ENCODE measurements around the gene SPDYE5. TPM values are rescaled to one million over a fixed set of nuclear protein-coding genes. Genes with fewer than 3 reads are reported as not detected.
"Not testable (repeated sequence)": the region's sequence is repeated elsewhere in the genome, so short reads cannot be mapped to it uniquely, and the experiment has no call there.

Gene SPDYE5, protein sequence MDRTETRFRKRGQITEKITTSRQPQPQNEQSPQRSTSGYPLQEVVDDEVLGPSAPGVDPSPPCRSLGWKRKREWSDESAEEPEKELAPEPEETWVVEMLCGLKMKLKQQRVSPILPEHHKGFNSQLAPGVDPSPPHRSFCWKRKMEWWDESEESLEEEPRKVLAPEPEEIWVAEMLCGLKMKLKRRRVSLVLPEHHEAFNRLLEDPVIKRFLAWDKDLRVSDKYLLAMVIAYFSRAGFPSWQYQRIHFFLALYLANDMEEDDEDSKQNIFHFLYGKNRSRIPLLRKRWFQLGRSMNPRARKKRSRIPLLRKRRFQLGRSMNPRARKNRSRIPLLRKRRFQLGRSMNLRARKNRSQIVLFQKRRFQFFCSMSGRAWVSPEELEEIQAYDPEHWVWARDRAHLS
- not detected for total RNA-seq

DNA sequence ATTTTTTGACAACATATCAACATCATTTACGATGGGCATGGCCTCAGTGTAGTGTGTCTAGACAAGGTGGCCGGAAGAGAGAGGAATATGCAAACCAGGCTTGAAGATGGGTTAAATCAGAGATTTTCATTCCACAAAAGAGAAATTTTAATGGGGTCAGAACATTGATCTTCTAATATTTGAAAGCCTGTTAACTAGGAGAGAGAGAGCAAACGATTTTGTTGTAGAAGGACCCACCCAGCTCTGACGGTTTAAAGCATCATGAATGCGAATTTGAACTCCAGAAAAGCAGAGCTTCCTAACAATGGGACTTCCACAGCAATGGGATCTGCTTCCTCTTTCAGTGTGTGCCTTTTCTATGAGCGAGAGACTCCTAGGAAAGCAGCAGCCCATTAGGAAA, at the start of gene SPDYE5:
SPDYE5 (plus strand) TSS at position 301 of the 400 bp plus-strand sequence. CDS start 1,728 bp downstream, outside the sequence.
- ATAC-seq; DNase-seq (ENCODE audit: low spot score): not testable (repeated sequence)

DNA sequence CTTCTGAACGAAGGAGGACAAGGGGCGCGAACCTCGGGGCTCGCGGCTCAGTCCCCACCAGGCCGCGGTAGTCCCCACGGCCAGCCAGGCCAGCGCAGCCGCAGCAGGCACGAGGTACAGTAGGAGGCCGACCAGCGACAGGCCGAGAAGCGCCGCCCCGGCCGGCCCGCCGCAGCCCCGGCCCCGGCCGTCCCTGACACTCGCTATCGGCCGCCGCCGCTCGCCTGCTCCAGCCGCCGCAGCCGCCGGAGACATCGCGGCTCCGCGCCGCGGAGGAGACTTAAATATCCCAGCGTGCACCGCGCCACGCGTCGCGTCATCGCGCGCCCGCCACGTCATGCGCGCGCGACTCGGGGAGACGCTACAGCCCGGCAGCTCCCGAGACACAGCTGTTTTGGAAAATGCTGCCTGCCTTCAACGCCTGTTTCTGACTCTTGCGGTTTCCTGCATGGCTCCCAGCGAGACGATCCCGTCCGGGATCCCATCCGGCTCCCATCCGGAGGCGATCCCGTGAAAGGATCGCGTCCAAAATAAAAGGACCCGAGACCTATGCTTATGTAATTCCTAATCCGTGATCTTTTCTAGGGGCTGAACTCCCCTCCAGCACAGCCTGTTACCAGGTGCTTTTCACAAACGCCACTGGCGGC, 49.5 kb upstream of the SPDYE5 start:
- ATAC-seq: peak; percentile 96
- DNase-seq (ENCODE audit: low spot score): not testable (repeated sequence)

GRCh38 chr7:75449946-75450345, 42.2 kb upstream of the SPDYE5 start:
- not testable (repeated sequence) for ATAC-seq; DNase-seq (ENCODE audit: low spot score)

GRCh38 chr7:75452494-75452955, 39.6 kb upstream of the SPDYE5 start:
- not testable (repeated sequence) for DNase-seq (ENCODE audit: low spot score)
- ATAC-seq: peak; percentile 96

DNA sequence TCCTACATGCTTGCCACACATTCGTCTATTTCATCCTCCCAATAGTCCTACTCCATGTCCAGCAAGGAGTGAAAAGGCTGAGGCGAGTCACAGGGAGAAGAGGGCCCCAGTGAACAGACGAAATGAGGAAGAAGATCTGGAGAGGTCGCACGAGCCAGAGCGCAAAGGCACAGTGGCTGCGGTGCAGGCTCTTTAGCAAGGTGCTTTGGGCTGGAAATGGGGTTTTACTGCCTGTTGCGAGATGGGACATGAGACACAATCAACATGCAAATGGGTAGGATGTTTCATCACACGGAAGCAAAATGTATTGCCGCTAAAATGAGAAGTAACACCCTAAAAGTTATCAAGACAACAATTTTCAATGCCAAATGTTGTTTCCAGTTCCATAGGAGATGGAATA, 35.7 kb upstream of the SPDYE5 start:
- ATAC-seq; DNase-seq (ENCODE audit: low spot score): not testable (repeated sequence)

DNA sequence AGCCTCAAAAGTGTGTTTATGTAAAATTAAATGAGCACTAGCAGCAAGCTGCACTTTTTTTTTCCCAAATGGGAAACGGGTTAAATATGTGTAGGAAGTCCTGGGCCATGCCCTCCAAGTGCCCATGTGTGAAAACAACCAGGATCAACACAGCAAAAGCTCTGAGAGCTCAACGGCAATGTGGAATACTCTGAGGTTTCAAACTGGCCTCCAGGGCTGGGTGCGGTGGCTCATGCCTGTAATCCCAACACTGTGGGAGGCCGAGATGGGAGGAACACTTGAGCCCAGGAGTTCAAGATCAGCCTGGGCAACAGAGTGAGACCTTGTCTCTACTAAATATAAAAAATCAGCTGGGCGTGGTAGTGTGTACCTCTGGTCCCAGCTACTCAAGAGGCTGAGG, 34.1 kb upstream of the SPDYE5 start:
- ATAC-seq; DNase-seq (ENCODE audit: low spot score): not testable (repeated sequence)

GRCh38 chr7:75460541-75460940, 31.6 kb upstream of the SPDYE5 start:
- not testable (repeated sequence) for DNase-seq (ENCODE audit: low spot score); ATAC-seq

DNA sequence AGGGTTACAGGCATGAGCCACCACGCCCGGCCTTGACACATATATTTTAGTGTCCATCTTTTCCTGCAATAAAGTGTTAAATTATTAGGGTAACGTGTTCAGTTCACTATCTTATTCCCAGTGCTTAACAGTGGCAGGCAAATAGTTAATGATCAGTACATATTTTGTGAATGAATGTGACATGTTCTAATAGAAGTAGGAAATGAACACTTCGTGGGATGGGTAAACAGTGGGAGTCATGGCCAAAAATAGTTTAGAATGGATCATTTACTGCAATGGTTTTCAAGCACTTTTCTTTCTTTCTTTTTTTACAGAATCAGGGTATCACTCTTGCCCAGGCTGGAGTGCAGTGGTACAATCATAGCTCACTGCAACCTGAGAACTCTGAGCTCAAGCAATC, 22.0 kb upstream of the SPDYE5 start:
- ATAC-seq; DNase-seq (ENCODE audit: low spot score): not testable (repeated sequence)

DNA sequence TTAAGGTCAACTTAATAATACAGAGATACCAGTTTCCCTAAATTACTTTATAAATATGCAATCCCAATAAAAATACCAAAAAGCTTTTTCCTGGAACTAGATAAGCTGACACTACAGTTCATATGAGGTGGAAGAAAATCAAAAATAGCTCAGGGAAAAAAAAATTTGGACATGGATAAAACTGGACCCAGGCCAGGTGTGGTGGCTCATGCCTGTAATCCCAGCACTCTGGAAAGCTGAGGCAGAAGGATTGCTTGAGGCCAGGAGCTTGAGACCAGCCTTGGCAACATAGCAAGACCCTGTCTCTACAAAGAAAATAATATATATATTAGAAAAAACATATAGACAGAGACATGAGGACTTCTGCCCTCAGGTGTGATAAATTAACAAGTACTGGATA, 14.7 kb upstream of the SPDYE5 start:
- ATAC-seq; DNase-seq (ENCODE audit: low spot score): not testable (repeated sequence)

DNA sequence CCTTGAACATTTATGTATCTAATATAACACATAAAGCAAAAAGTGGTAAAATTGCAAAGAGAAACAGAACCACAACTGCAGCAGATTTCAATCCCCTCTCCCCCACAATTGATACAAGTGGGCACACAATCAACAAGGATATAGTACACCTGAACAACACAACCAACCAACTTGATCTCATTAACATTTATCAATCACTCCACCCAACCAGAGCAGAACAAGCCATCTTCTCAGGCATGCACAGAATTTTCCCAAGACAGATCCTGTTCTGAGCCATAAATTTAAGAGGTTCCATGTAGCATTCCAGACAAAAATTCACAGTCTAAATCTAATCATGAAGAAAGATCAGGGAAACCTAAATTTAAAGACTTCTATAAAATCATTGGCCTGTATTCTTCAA, 11.8 kb upstream of the SPDYE5 start:
- not testable (repeated sequence) for DNase-seq (ENCODE audit: low spot score); ATAC-seq

GRCh38 chr7:75485355-75485978, 6.7 kb upstream of the SPDYE5 start:
- peak; percentile 9 for ATAC-seq
- not testable (repeated sequence) for DNase-seq (ENCODE audit: low spot score)

DNA sequence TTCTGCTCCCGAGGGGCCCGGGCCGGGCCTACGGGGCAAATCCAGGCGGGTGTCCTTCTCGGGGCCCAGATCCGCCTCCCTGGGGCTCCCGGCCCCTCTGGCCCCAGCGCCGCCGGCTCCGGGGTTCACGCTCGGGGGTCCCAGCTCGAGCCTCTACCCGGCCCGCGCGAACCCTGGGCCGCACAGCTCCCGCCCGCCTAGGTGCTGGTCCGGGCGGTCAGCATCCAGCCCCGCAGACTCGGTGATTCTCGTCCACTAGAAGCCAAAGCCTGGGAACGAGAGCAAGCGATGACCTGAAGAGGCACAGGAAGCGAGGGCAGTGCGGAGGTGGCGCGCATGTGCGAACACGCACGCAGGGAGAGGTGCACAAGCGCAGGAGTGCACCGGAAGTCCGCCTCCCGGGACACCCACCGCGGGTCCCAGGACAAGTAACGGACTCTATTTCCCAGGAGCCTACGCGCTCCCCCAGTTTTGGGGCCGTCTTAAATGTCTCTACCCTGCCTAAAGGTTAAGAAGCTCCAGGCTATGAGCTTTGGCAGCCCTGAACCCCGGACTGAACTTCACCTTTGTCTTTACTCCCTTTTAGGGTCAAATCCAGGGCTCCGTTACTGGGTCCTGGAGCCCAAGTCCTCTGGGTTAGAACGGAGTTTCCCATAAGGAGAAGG, 6.0 kb upstream of the SPDYE5 start, which contains the start of gene POM121C:
POM121C (minus strand) TSS at position 321 of the 665 bp plus-strand sequence. CDS start 44,803 bp downstream, outside the sequence.
- DNase-seq (ENCODE audit: low spot score) (peak; percentile 98), ATAC-seq (peak; percentile 100)

DNA sequence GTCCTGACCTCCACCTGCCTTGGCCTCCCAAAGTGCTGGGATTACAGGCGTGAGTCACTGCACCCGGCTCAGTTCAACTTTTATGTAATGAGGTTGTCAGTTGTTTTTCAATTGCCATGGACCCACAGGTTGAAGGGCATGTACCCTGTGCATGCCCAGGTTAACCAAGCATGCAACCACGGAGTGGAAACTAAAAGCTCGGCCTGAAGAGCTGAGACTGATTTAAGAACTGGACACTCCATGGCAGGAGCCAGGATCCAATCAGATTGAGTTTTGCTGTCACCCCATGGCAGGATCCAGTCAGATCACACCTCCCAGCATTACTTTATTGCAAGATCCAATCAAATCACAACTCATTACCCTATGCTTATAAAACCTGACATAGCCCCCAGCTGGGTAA, 16.9 kb downstream of the SPDYE5 start:
- ATAC-seq: peak; percentile 74
- not testable (repeated sequence) for DNase-seq (ENCODE audit: low spot score)

DNA sequence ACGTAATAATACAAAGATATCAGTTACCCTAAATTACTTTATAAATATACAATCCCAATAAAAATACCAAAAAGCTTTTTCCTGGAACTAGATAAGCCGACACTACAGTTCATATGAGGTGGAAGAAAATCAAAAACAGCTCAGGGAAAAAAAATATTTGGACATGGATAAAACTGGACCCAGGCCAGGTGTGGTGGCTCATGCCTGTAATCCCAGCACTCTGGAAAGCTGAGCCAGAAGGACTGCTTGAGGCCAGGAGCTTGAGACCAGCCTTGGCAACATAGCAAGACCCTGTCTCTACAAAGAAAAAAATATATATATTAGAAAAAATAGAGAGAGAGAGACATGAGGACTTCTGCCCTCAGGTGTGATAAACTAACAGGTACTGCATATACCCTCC, 26.7 kb downstream of the SPDYE5 start:
- ATAC-seq; DNase-seq (ENCODE audit: low spot score): not testable (repeated sequence)

DNA sequence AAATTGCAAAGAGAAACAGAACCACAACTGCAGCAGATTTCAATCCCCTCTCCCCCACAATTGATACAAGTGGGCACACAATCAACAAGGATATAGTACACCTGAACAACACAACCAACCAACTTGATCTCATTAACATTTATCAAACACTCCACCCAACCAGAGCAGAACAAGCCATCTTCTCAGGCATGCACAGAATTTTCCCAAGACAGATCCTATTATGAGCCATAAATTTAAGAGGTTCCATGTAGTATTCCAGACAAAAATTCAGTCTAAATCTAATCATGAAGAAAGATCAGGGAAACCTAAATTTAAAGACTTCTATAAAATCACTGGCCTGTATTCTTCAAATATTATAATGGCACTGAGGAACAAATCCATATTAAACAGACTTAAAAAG, 29.6 kb downstream of the SPDYE5 start:
- not testable (repeated sequence) for DNase-seq (ENCODE audit: low spot score); ATAC-seq

DNA sequence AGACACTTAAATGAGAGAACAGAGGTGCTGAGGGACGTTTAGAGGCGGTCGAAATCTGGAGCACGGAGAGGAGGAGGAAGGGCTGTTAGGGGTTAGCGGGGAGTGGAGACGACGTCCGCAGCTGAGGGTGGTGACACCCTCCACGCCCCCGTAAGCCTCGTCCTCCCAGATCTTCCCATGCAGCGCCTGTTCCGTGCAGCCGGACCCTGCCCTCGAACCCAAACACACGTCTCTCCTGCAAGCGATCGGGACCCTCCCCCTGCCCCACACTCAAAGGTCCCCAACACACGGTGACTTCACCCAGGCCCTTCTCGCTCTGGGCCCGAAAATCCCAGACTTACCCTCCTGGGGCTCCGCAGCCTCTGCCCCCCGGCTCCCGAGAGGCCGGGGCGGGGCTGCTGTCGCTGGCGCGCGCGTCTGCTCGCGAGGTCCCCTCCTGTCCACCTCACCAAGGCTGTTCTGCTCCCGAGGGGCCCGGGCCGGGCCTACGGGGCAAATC, 35.2 kb downstream of the SPDYE5 start:
- peak; percentile 5 for ATAC-seq
- DNase-seq (ENCODE audit: low spot score): peak; percentile 50

DNA sequence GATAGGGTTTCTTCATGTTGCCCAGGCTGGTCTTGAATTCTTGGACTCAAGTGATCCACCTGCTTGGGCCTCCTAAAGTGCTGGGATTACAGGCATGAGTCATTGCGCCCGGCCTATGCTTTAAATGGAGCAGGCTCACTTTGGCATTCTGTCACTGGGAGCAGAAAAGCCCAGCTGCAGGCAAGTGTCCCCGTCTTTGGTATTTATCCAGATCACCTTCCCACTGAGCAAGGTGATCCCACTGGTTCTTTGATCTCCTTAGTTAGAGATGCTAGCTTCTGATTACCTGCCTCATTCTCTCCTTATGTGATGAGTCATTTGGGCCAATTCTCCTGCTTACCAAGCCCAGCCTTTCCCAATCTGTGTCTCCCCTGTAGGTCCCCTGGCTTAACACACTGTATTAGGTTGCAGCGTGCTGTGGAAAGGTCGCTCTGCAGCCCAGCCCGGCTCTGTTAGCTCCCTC, 39.3 kb downstream of the SPDYE5 start:
- ATAC-seq (no peak), DNase-seq (ENCODE audit: low spot score) (no peak)

DNA sequence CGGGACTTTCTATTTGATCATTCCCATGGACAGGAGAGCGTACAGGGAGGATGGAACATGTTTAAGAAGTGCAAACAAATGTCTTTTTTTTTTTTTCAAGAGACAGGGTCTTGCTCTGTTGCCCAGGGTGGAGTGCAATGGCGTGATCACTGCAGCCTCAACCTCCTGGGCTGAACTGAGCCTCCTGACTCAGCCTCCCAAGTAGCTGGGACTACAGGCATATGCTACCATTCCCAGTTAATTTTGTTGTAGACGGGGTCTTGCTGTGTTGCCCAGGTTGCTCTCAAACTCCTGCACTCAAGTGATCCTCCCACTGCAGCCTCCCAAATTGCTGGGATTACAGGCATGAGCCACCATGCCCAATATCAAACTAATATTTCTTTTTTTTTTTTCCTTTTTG, 40.5 kb downstream of the SPDYE5 start:
- DNase-seq (ENCODE audit: low spot score): peak; percentile 11
- ATAC-seq: no peak

DNA sequence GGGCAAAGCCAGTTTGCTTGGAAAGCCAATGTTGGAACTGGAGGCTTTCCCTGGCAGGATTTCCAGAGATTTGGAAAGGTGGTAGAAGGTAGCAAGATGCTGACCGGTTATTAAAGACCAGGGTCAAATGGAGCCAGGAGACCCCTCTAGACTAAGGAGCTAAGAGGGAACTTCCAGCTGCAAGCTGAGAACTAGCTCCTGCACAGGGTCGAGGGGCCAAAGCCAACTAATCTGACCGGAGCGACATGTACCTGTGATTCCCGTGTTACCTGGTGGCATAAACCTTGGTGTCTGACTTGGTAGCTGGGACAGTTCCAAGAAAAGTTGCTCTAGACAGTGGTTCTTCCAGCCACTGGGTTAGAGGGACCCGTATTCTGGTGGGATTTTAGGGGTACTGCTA, 41.8 kb downstream of the SPDYE5 start:
- DNase-seq (ENCODE audit: low spot score): peak; percentile 38
- no peak for ATAC-seq

DNA sequence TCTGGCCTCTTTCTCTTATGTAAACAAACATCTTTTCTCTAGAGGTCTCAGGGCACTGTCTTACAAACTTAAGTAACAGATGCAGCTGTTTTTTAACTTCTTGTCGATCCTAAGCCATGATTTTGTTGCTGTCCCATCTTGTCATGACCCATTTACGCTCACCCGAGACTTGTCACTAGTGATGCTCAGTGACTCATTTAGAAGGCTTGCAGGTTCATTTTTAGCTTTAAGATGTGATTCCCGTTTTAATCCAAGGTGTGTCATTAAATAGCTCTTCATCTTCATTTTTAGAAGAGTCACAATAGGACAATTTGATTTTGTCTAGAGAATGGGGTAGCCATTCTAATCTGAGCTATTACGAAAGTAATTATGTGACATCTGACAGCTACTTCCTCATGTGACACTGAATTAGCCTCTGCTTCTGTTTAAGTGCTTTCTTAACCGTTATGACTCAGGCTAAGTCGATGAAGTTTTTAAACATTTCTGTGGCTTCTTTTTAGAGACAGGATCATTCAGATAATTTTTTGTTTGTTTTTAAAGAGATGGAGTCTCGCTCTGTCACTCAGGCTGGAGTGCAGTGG, 42.7 kb downstream of the SPDYE5 start:
- DNase-seq (ENCODE audit: low spot score) (no peak), ATAC-seq (no peak)

Data from left lobe of liver (tissue), 2 donors.